B cell (primary cell): Measurements from ENCODE around the gene NSUN6.

Source experiments
- EZH2 ChIP-seq: IDR thresholded peaks from 2 replicates; pipeline ENCODE4 v1.6.1; 2012; ENCODE audit warnings: borderline replicate concordance, low read depth, mild to moderate bottlenecking, moderate library complexity, low read length; ENCODE audit not compliant: insufficient read depth, poor library complexity, severe bottlenecking
- TF ChIP-seq, protein P1 (sequence below): fragments of 200-600 bp; IDR thresholded peaks from one replicate; pipeline ENCODE4 v1.8.0; 2022; ENCODE audit warnings: antibody characterized with exemption, mild to moderate bottlenecking

DNA sequence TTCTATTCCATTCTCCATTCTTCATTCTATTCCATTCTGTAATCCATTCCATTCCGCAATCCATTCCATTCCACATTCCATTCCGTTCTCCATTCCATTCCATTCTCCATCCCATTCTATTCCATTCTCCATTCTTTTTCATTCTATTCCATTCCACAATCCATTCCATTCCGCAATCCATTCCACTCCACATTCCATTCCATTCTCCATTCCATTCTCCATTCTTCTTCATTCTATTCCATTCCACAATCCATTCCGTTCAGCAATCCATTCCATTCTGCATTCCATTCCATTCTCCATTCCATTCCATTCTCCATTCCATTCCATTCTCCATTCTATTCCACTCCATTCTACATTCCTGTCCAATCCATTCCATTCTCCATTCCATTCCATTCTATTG lies 85.2 kb downstream of the NSUN6 start:
- TF ChIP-seq, protein P1, sequence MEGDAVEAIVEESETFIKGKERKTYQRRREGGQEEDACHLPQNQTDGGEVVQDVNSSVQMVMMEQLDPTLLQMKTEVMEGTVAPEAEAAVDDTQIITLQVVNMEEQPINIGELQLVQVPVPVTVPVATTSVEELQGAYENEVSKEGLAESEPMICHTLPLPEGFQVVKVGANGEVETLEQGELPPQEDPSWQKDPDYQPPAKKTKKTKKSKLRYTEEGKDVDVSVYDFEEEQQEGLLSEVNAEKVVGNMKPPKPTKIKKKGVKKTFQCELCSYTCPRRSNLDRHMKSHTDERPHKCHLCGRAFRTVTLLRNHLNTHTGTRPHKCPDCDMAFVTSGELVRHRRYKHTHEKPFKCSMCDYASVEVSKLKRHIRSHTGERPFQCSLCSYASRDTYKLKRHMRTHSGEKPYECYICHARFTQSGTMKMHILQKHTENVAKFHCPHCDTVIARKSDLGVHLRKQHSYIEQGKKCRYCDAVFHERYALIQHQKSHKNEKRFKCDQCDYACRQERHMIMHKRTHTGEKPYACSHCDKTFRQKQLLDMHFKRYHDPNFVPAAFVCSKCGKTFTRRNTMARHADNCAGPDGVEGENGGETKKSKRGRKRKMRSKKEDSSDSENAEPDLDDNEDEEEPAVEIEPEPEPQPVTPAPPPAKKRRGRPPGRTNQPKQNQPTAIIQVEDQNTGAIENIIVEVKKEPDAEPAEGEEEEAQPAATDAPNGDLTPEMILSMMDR: no peak
- no peak for TF ChIP-seq EZH2
